Osteoblast (primary cell): ENCODE results near the gene PTGDR. TPM values are rescaled to one million over a fixed set of nuclear protein-coding genes. Genes with fewer than 3 reads are reported as not detected.

Experiments used
- DNase-seq: peaks from one replicate; pipeline ENCODE4 v3.0.0; 2011; ENCODE audit warnings: low spot score, mixed read lengths; ENCODE audit not compliant: insufficient read length; ENCODE audit errors: missing footprints
- H2AFZ ChIP-seq: 2 replicates; pipeline ENCODE4 v1.6.0; 2011; ENCODE audit warnings: mild to moderate bottlenecking, low read length
- H3K27ac ChIP-seq: 2 replicates; pipeline ENCODE4 v1.5.1; 2011; ENCODE audit warnings: mild to moderate bottlenecking, low read depth, low read length, moderate library complexity
- H3K27me3 ChIP-seq: 2 replicates; pipeline ENCODE4 v1.6.0; 2012; ENCODE audit warnings: mild to moderate bottlenecking, control low read depth, inconsistent platforms, low read length, moderate library complexity; ENCODE audit not compliant: insufficient read depth
- H3K36me3 ChIP-seq: 2 replicates; pipeline ENCODE4 v1.5.1; 2011; ENCODE audit warnings: mild to moderate bottlenecking, low read length, control low read depth, moderate library complexity; ENCODE audit not compliant: insufficient read depth
- H3K4me1 ChIP-seq: 2 replicates; pipeline ENCODE4 v1.5.1; 2011; ENCODE audit warnings: mild to moderate bottlenecking, low read length, control low read depth, moderate library complexity; ENCODE audit not compliant: insufficient read depth
- H3K4me2 ChIP-seq: 2 replicates; pipeline ENCODE4 v1.6.0; 2011; ENCODE audit warnings: mild to moderate bottlenecking, low read length; ENCODE audit not compliant: insufficient read depth
- H3K4me3 ChIP-seq: fragments of 200-600 bp; sonication (generic); 3 replicates; pipeline ENCODE4 v1.5.1; 2012; ENCODE audit warnings: mild to moderate bottlenecking, low read length, inconsistent platforms; ENCODE audit not compliant: insufficient read depth
- H3K79me2 ChIP-seq: 2 replicates; pipeline ENCODE4 v1.6.0; 2012; ENCODE audit warnings: mild to moderate bottlenecking, low read length, control low read depth, inconsistent platforms; ENCODE audit not compliant: insufficient read depth
- H3K9me3 ChIP-seq: 2 replicates; pipeline ENCODE4 v1.5.1; 2011; ENCODE audit warnings: low read depth, low read length, control low read depth
- H4K20me1 ChIP-seq: 2 replicates; pipeline ENCODE4 v1.6.0; 2012; ENCODE audit warnings: mild to moderate bottlenecking, low read length, control low read depth; ENCODE audit not compliant: insufficient read depth
- total RNA-seq: library from RNA; depleted of rRNA; stranded (reverse); fragments of >200 nt; gene quantifications from 2 replicates; pipeline ENCODE4 v1.2.3, GENCODE V29; 2012
- TF ChIP-seq, protein P1 (sequence below): IDR thresholded peaks from 2 replicates; pipeline ENCODE4 v1.5.1; 2011; ENCODE audit warnings: mild to moderate bottlenecking, low read depth, low read length, moderate library complexity; ENCODE audit errors: extremely low read depth

The PTGDR gene
- total RNA-seq, 1 donor = 1.4 TPM

DNA sequence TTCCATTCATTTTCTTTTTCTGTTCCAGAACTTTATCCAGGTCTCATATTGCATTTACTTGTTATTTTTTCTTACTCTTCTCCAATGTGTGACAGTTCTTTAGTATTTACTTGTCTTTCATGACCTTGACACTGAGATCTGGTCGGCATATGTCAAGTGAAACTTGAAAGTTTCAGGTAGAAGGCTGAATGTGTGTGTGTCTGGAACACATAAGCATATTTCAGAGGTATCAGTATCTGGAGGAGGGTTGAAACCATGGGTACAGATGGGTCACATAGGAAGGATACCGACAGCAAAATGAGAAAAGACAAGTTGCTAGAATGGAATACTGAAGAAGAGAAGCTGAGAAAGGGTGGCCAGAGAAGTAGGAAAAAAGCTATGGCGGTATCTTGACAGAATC is 22.5 kb upstream of the PTGDR start:
- TF ChIP-seq, protein P1, sequence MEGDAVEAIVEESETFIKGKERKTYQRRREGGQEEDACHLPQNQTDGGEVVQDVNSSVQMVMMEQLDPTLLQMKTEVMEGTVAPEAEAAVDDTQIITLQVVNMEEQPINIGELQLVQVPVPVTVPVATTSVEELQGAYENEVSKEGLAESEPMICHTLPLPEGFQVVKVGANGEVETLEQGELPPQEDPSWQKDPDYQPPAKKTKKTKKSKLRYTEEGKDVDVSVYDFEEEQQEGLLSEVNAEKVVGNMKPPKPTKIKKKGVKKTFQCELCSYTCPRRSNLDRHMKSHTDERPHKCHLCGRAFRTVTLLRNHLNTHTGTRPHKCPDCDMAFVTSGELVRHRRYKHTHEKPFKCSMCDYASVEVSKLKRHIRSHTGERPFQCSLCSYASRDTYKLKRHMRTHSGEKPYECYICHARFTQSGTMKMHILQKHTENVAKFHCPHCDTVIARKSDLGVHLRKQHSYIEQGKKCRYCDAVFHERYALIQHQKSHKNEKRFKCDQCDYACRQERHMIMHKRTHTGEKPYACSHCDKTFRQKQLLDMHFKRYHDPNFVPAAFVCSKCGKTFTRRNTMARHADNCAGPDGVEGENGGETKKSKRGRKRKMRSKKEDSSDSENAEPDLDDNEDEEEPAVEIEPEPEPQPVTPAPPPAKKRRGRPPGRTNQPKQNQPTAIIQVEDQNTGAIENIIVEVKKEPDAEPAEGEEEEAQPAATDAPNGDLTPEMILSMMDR = no peak
- Histone ChIP-seq H3K27me3 (no peaks in the 10 kb centered on the region), H3K79me2 (no peaks in the 10 kb centered on the region), H3K4me2 (no peak overlapping the region), H2AFZ (no peak overlapping the region), H3K9me3 (no peaks in the 10 kb centered on the region), H3K36me3 (no peaks in the 10 kb centered on the region), H4K20me1 (no peaks in the 10 kb centered on the region), H3K27ac (no peak overlapping the region), H3K4me1 (peaks cover 20% of the 10 kb centered on the region), H3K4me3 (no peak overlapping the region)
- DNase-seq = peak; percentile 35

DNA sequence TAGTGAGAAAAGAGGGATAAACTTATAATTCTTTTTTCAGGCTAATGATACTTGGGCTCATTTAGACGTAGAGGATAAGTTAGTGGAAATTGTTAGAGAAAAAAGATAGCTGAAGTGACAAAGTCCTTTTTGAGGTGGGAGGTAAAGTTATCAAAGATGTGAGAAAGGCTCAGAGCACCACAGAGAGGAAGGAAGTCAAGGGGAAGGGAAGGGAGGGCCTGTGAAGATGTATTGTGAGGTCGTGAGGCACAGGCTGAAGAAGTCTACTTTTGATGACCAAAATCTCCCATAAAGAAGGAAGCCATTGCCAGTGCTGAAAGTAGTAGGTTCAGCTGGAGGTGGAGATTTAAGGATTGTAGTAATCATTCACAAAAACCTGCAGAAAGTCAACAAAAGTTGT is 19.4 kb upstream of the PTGDR start:
- H3K27ac ChIP-seq = no peak overlapping the region
- no peaks in the 10 kb centered on the region for H3K9me3 ChIP-seq
- no peak for DNase-seq
- H3K4me3 ChIP-seq = no peak overlapping the region
- H3K27me3 ChIP-seq = no peaks in the 10 kb centered on the region
- H4K20me1 ChIP-seq = no peaks in the 10 kb centered on the region
- H3K36me3 ChIP-seq = no peaks in the 10 kb centered on the region
- H3K4me1 ChIP-seq = no peaks in the 10 kb centered on the region
- H3K4me2 ChIP-seq = no peak overlapping the region
- TF ChIP-seq, protein P1 = no peak
- H3K79me2 ChIP-seq = no peaks in the 10 kb centered on the region
- no peak overlapping the region for H2AFZ ChIP-seq

DNA sequence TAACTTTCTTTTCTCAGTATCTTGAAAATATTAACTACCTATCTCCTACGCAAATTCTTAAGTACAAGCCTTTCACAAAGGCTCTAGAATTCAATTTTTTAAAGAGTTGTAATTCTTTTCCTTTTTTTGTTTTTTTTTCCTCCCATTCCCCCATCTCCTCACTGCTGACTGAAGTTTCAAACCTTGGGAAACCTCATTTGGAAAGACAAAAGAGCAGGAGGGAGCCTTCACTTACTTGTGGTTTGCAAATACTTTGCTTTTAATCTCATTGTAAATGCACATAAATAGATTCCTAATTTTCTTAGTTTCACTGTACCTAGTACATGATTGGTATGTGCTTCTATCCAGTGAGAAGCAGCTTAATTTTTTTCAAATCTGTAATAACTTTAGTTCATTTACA is 15.8 kb upstream of the PTGDR start:
- Histone ChIP-seq H3K9me3 (no peaks in the 10 kb centered on the region), H4K20me1 (no peaks in the 10 kb centered on the region), H2AFZ (no peak overlapping the region), H3K36me3 (no peaks in the 10 kb centered on the region), H3K79me2 (no peaks in the 10 kb centered on the region), H3K4me2 (no peak overlapping the region), H3K4me3 (no peak overlapping the region), H3K27ac (no peak overlapping the region), H3K27me3 (no peaks in the 10 kb centered on the region), H3K4me1 (no peaks in the 10 kb centered on the region)
- DNase-seq = no peak
- TF ChIP-seq, protein P1 = no peak

DNA sequence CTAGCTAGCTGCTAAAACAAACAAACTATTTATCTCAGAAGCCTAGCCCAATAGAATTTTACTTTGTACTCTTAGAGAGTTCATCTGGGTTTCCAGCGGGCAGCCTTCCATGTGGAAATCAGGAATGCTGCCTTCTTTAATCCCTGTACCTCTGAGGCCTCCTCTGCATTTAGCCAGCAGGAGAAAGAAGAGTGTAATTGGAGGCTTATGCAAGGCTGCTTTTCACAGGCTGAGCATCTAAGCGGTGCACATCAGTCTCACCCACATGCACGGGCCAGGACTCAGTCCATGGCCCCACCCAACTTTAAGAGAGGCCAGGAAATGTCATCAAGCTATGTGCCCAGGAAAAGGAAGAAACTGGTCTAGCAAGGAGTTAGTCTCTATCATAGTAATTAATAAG is 14.0 kb upstream of the PTGDR start:
- Histone ChIP-seq H3K79me2 (no peaks in the 10 kb centered on the region), H3K36me3 (no peaks in the 10 kb centered on the region), H4K20me1 (no peaks in the 10 kb centered on the region), H3K4me2 (no peak overlapping the region), H3K4me3 (no peak overlapping the region), H3K27ac (no peak overlapping the region), H2AFZ (peak overlapping the region; percentile 47), H3K4me1 (no peaks in the 10 kb centered on the region), H3K27me3 (no peaks in the 10 kb centered on the region), H3K9me3 (no peaks in the 10 kb centered on the region)
- DNase-seq = no peak
- TF ChIP-seq, protein P1 = no peak
